ENCODE measurements around the gene PFKFB4. TPM values are rescaled to one million over a fixed set of nuclear protein-coding genes. Genes with fewer than 3 reads are reported as not detected.

The PFKFB4 gene
- total RNA-seq, 1 experiment from 2014 or later = 12.3 TPM

GRCh38 chr3:48592519-48593087 lies 36.0 kb upstream of the PFKFB4 start:
- H4K5ac ChIP-seq (ENCODE audit: insufficient read length, low read depth, low read length) = no peak overlapping the region
- H3K27me3 Mint-ChIP-seq (ENCODE audit: low read depth) = peaks cover 4% of the 10 kb centered on the region; the same call in 1 of the 2 replicates
- H3K18ac ChIP-seq (ENCODE audit: insufficient read length, low read depth, low read length) = no peak overlapping the region
- H4K91ac ChIP-seq (ENCODE audit: insufficient read length, low read depth, low read length) = no peak overlapping the region
- H3K27me3 ChIP-seq (ENCODE audit: insufficient read depth, low read length) = no peaks in the 10 kb centered on the region
- H3K4me2 ChIP-seq (ENCODE audit: insufficient read depth, insufficient read length, low read length) = no peak overlapping the region
- no peak overlapping the region for H2BK5ac ChIP-seq (ENCODE audit: insufficient read length, low read length)
- H3K79me2 ChIP-seq (ENCODE audit: insufficient read depth, low read length) = no peaks in the 10 kb centered on the region
- no peak overlapping the region; a peak in 1 of 5 replicates for H3K4me3 Mint-ChIP-seq
- no peak overlapping the region for H2BK12ac ChIP-seq (ENCODE audit: insufficient read length, low read depth, low read length)
- no peak for DNase-seq
- no peaks in the 10 kb centered on the region for H4K20me1 ChIP-seq (ENCODE audit: control insufficient read depth, insufficient read depth, insufficient read length)
- H3K9me3 Mint-ChIP-seq = no peaks in the 10 kb centered on the region
- no peak overlapping the region for H3T11ph ChIP-seq (ENCODE audit: low read length)
- H3K4me1 Mint-ChIP-seq = peaks cover 22 to 27% of the 10 kb centered on the region in 2 experiments
- no peak overlapping the region for H3K27ac ChIP-seq (ENCODE audit: insufficient read length, low read depth, low read length)
- H3K9ac ChIP-seq (ENCODE audit: extremely low read depth, insufficient read length, low read length) = no peak overlapping the region
- no peaks in the 10 kb centered on the region for H3K79me1 ChIP-seq (ENCODE audit: insufficient read depth, low read depth, low read length, poor library complexity, severe bottlenecking)
- H3K36me3 Mint-ChIP-seq (ENCODE audit: insufficient read depth in 1 of 3, low read depth in 3 of 3) = peaks cover 0 to 13% (median 4%) of the 10 kb centered on the region in 3 experiments; a peak in 4 of 7 replicates
- no peaks in the 10 kb centered on the region for H3K23me2 ChIP-seq (ENCODE audit: insufficient read length, low read depth, low read length, poor library complexity, severe bottlenecking)
- H2BK120ac ChIP-seq (ENCODE audit: low read depth, low read length, poor library complexity, severe bottlenecking) = no peak overlapping the region
- no peak overlapping the region for H3K14ac ChIP-seq (ENCODE audit: insufficient read depth, low read length)
- H3K4me1 ChIP-seq (ENCODE audit: insufficient read depth, low read length) = no peaks in the 10 kb centered on the region
- peak overlapping the region in 1 of 3 experiments; percentile 28; a peak in 1 of 7 replicates for H3K27ac Mint-ChIP-seq
- H3K9me3 ChIP-seq (ENCODE audit: control insufficient read depth, low read depth, low read length) = no peaks in the 10 kb centered on the region
- H3K4ac ChIP-seq (ENCODE audit: low read depth, low read length) = no peak overlapping the region
- no peak overlapping the region for H3K23ac ChIP-seq (ENCODE audit: insufficient read length, low read depth, low read length)
- TF ChIP-seq, protein P1, sequence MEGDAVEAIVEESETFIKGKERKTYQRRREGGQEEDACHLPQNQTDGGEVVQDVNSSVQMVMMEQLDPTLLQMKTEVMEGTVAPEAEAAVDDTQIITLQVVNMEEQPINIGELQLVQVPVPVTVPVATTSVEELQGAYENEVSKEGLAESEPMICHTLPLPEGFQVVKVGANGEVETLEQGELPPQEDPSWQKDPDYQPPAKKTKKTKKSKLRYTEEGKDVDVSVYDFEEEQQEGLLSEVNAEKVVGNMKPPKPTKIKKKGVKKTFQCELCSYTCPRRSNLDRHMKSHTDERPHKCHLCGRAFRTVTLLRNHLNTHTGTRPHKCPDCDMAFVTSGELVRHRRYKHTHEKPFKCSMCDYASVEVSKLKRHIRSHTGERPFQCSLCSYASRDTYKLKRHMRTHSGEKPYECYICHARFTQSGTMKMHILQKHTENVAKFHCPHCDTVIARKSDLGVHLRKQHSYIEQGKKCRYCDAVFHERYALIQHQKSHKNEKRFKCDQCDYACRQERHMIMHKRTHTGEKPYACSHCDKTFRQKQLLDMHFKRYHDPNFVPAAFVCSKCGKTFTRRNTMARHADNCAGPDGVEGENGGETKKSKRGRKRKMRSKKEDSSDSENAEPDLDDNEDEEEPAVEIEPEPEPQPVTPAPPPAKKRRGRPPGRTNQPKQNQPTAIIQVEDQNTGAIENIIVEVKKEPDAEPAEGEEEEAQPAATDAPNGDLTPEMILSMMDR (conservative IDR thresholded peaks at IDR 0.05) = no peak
- no peak overlapping the region for H2AK5ac ChIP-seq (ENCODE audit: insufficient read length, low read length)
- no peak overlapping the region for H2AFZ ChIP-seq (ENCODE audit: low read length)
- no CpG with 5 or more reads among the region's 21 CpGs for WGBS (ENCODE audit: extremely low coverage, insufficient read length, low lambda C conversion rate)
- no peak overlapping the region for H2BK15ac ChIP-seq (ENCODE audit: low read depth, low read length)
- no peak overlapping the region for H3K56ac ChIP-seq (ENCODE audit: insufficient read length, low read depth, low read length)
- no peak overlapping the region for H2BK20ac ChIP-seq (ENCODE audit: low read depth, low read length, poor library complexity, severe bottlenecking)
- no peak overlapping the region for H4K8ac ChIP-seq (replicated peaks; ENCODE audit: insufficient read length, low read depth, low read length)
